ENCODE data around the gene RNF31.

The RNF31 gene

DNA sequence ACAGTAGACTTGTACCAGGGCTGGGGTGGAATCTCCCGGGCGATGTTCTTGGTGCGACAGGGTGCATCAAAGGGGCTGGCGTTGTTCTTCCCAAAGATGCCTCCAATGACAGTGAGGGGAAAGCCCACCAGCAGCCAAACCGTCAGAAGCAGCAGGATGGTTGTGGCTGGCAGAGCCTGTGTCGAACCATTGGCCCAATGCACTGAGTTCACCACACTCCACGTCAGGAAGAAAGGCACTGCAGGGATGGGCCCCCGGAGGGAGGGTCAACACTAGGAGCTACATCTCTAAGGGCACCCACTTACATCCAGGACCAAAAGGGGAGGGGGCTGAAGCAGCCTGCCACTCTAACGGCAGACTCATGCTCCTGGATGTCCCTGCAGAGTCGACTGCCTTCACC, 43.1 kb downstream of the RNF31 start:
- H3K79me1 ChIP-seq (ENCODE audit: low read depth, low read length), result peaks cover 9% of the 10 kb centered on the region
- no peak overlapping the region for H3K14ac ChIP-seq (ENCODE audit: low read length)
- no peak overlapping the region for H2AK5ac ChIP-seq (ENCODE audit: low read depth, low read length)
- WGBS, 2 donors (ENCODE audit: extremely low coverage in 2 of 2, insufficient read length in 2 of 2, insufficient replicate concordance in 1 of 2), result no CpG with 5 or more reads among the region's 10 CpGs
- no peak overlapping the region for H2AFZ ChIP-seq (ENCODE audit: low read length)
- H2BK5ac ChIP-seq (ENCODE audit: low read length), result no peak overlapping the region
- no peak overlapping the region for H4K91ac ChIP-seq (ENCODE audit: low read depth, low read length, poor library complexity)
- H3K9ac ChIP-seq (ENCODE audit: low read depth, low read length, poor library complexity), result no peak overlapping the region
- H3K18ac ChIP-seq (ENCODE audit: low read length), result no peak overlapping the region
- H2BK12ac ChIP-seq (ENCODE audit: low read length), result no peak overlapping the region
- H3K4ac ChIP-seq (ENCODE audit: low read length), result no peak overlapping the region
- H3K4me1 ChIP-seq (ENCODE audit: control insufficient read depth in 2 of 2, insufficient read depth in 1 of 2, low read depth in 1 of 2, low read length in 2 of 2), result peaks cover 7 to 9% of the 10 kb centered on the region in 2 donors
- H3K4me2 ChIP-seq (ENCODE audit: insufficient read depth, low read length, poor library complexity, severe bottlenecking), result no peak overlapping the region
- H3K27me3 ChIP-seq (ENCODE audit: control insufficient read depth in 3 of 3, insufficient read depth in 3 of 3, low read depth in 1 of 3, low read length in 3 of 3), result no peaks in the 10 kb centered on the region
- H3K36me3 ChIP-seq (replicated peaks in 1 of 2; ENCODE audit: control insufficient read depth in 2 of 2, insufficient read depth in 2 of 2, low read length in 2 of 2), result peaks cover 39 to 66% of the 10 kb centered on the region in 2 donors
- no peak overlapping the region for H3K27ac ChIP-seq (replicated peaks; ENCODE audit: low read length)
- no peak overlapping the region for H2BK15ac ChIP-seq (ENCODE audit: low read length)
- no peak overlapping the region for H4K8ac ChIP-seq (ENCODE audit: low read depth, low read length)
- H3K9me3 ChIP-seq (replicated peaks in 1 of 2; ENCODE audit: control insufficient read depth in 2 of 2, insufficient read depth in 1 of 2, low read depth in 1 of 2, low read length in 2 of 2), result no peaks in the 10 kb centered on the region
- H3K23ac ChIP-seq (ENCODE audit: low read depth, low read length, poor library complexity), result no peak overlapping the region
- H3K4me3 ChIP-seq (ENCODE audit: low read length in 2 of 2), result no peak overlapping the region
- no peak overlapping the region for H2BK120ac ChIP-seq (ENCODE audit: low read depth, low read length)
- DNase-seq (ENCODE audit: low spot score), result no peak

DNA sequence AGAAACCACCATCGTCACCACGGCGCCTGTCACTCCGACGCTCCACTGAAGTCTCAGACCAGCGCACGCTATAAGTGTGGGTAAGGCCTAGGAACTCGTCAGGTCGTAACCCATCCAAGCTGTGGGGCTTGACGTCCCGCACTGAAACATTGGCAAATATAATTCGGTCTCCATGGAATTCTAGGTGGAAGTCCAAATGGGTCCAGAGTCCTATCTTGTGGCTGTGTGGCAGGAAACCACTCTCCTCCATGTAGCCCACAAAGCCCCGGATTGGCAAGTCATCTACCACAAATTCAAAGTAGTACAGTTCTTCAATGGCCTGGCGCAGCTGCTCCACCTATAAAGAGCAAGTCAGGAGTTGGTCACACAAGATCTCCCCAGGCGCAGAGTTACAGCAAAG, 45.6 kb downstream of the RNF31 start:
- no peak overlapping the region for H2AK5ac ChIP-seq (ENCODE audit: low read depth, low read length)
- H3K4me3 ChIP-seq (ENCODE audit: low read length in 2 of 2), result no peak overlapping the region
- H2BK5ac ChIP-seq (ENCODE audit: low read length), result no peak overlapping the region
- H2AFZ ChIP-seq (ENCODE audit: low read length), result no peak overlapping the region
- no peak overlapping the region for H3K4ac ChIP-seq (ENCODE audit: low read length)
- H4K8ac ChIP-seq (ENCODE audit: low read depth, low read length), result no peak overlapping the region
- no peaks in the 10 kb centered on the region for H3K9me3 ChIP-seq (replicated peaks in 1 of 2; ENCODE audit: control insufficient read depth in 2 of 2, insufficient read depth in 1 of 2, low read depth in 1 of 2, low read length in 2 of 2)
- H2BK120ac ChIP-seq (ENCODE audit: low read depth, low read length), result no peak overlapping the region
- H3K23ac ChIP-seq (ENCODE audit: low read depth, low read length, poor library complexity), result no peak overlapping the region
- DNase-seq (ENCODE audit: low spot score), result no peak
- H3K36me3 ChIP-seq (replicated peaks in 1 of 2; ENCODE audit: control insufficient read depth in 2 of 2, insufficient read depth in 2 of 2, low read length in 2 of 2), result peaks cover 22 to 44% of the 10 kb centered on the region in 2 donors
- no peak overlapping the region for H2BK15ac ChIP-seq (ENCODE audit: low read length)
- WGBS, 2 donors (ENCODE audit: extremely low coverage in 2 of 2, insufficient read length in 2 of 2, insufficient replicate concordance in 1 of 2), result no CpG with 5 or more reads among the region's 15 CpGs
- no peak overlapping the region for H3K9ac ChIP-seq (ENCODE audit: low read depth, low read length, poor library complexity)
- H3K14ac ChIP-seq (ENCODE audit: low read length), result no peak overlapping the region
- H3K4me1 ChIP-seq (ENCODE audit: control insufficient read depth in 2 of 2, insufficient read depth in 1 of 2, low read depth in 1 of 2, low read length in 2 of 2), result peaks cover 4 to 6% of the 10 kb centered on the region in 2 donors
- peaks cover 0 to 2% (median 0%) of the 10 kb centered on the region in 3 experiments for H3K27me3 ChIP-seq (ENCODE audit: control insufficient read depth in 3 of 3, insufficient read depth in 3 of 3, low read depth in 1 of 3, low read length in 3 of 3)
- H3K4me2 ChIP-seq (ENCODE audit: insufficient read depth, low read length, poor library complexity, severe bottlenecking), result no peak overlapping the region
- H2BK12ac ChIP-seq (ENCODE audit: low read length), result no peak overlapping the region
- peaks cover 2% of the 10 kb centered on the region for H3K79me1 ChIP-seq (ENCODE audit: low read depth, low read length)
- no peak overlapping the region for H4K91ac ChIP-seq (ENCODE audit: low read depth, low read length, poor library complexity)
- no peak overlapping the region for H3K27ac ChIP-seq (replicated peaks; ENCODE audit: low read length)
- no peak overlapping the region for H3K18ac ChIP-seq (ENCODE audit: low read length)

DNA sequence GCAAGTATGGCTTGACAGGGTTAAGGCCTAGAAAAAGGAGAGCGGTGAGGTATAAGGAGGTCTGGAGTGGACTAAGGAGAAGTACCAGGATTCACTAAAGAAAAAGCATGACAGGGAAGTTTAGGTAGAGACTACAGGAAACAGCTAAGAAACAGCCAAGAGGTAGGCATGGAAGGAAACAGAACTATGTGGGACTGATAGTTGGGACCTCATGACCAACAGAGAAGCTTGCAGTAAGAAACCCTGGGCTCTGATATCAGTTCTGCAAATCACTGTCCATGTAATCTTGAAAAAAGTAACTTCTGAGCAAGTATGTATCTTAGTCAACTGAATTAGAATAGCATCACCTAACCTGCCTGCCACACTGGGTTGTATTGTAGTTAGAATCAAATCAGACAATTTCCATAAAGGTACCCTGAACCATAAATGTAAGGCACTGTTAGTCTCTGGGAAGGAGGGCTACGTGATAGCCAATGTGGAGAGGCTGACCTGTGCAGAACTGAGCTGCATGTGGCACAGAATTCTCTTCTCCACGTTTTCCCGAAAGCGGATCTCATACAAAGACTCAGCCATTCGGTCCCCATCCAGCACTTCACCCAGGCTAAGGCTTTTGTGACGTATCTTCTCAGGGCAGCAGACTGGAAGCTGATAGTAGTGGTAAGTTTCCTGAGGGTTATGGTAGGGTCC, 47.0 kb downstream of the RNF31 start:
- peak overlapping the region; percentile 56 for H3K9ac ChIP-seq (ENCODE audit: low read depth, low read length, poor library complexity)
- H3K18ac ChIP-seq (ENCODE audit: low read length), result no peak overlapping the region
- no peak overlapping the region for H3K4ac ChIP-seq (ENCODE audit: low read length)
- H3K4me1 ChIP-seq (ENCODE audit: control insufficient read depth in 2 of 2, insufficient read depth in 1 of 2, low read depth in 1 of 2, low read length in 2 of 2), result peaks cover 2 to 5% of the 10 kb centered on the region in 2 donors
- H4K8ac ChIP-seq (ENCODE audit: low read depth, low read length), result no peak overlapping the region
- no peak overlapping the region for H4K91ac ChIP-seq (ENCODE audit: low read depth, low read length, poor library complexity)
- H2AFZ ChIP-seq (ENCODE audit: low read length), result peak overlapping the region; percentile 99
- no peak overlapping the region for H2BK12ac ChIP-seq (ENCODE audit: low read length)
- H3K27ac ChIP-seq (replicated peaks; ENCODE audit: low read length), result no peak overlapping the region
- H2AK5ac ChIP-seq (ENCODE audit: low read depth, low read length), result peak overlapping the region; percentile 9
- H3K23ac ChIP-seq (ENCODE audit: low read depth, low read length, poor library complexity), result no peak overlapping the region
- no peak overlapping the region for H2BK15ac ChIP-seq (ENCODE audit: low read length)
- H3K36me3 ChIP-seq (replicated peaks in 1 of 2; ENCODE audit: control insufficient read depth in 2 of 2, insufficient read depth in 2 of 2, low read length in 2 of 2), result peaks cover 22 to 53% of the 10 kb centered on the region in 2 donors
- peak overlapping the region; percentile 96 for H3K4me2 ChIP-seq (ENCODE audit: insufficient read depth, low read length, poor library complexity, severe bottlenecking)
- H2BK120ac ChIP-seq (ENCODE audit: low read depth, low read length), result no peak overlapping the region
- H3K14ac ChIP-seq (ENCODE audit: low read length), result no peak overlapping the region
- DNase-seq (ENCODE audit: low spot score), result no peak
- H3K4me3 ChIP-seq (ENCODE audit: low read length in 2 of 2), result peak overlapping the region in 1 of 2 donors; percentile 53
- H2BK5ac ChIP-seq (ENCODE audit: low read length), result no peak overlapping the region
- H3K9me3 ChIP-seq (replicated peaks in 1 of 2; ENCODE audit: control insufficient read depth in 2 of 2, insufficient read depth in 1 of 2, low read depth in 1 of 2, low read length in 2 of 2), result no peaks in the 10 kb centered on the region
- peaks cover 3% of the 10 kb centered on the region for H3K79me1 ChIP-seq (ENCODE audit: low read depth, low read length)
- WGBS, 2 donors (ENCODE audit: extremely low coverage in 2 of 2, insufficient read length in 2 of 2, insufficient replicate concordance in 1 of 2), result no CpG with 5 or more reads among the region's 7 CpGs
- peaks cover 0 to 2% (median 0%) of the 10 kb centered on the region in 3 experiments for H3K27me3 ChIP-seq (ENCODE audit: control insufficient read depth in 3 of 3, insufficient read depth in 3 of 3, low read depth in 1 of 3, low read length in 3 of 3)

DNA sequence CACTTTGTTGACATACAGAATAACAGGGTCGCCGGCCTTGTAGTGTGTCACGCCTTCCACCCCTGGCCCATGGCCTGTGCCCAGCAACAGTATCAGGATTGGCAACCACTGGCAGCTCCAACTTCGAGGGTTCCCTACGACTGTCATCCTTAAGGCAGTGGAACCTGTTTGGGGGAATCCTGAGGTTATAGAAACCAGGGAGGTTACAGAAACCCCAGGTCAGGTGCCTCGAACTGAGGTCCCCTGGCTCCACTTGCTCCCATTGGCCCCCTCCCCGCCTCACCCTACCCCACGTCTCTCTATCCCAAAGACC, 47.5 kb downstream of the RNF31 start:
- WGBS, 2 donors (ENCODE audit: extremely low coverage in 2 of 2, insufficient read length in 2 of 2, insufficient replicate concordance in 1 of 2), result no CpG with 5 or more reads among the region's 8 CpGs
- H3K4me2 ChIP-seq (ENCODE audit: insufficient read depth, low read length, poor library complexity, severe bottlenecking), result peak overlapping the region; percentile 96
- peak overlapping the region; percentile 89 for H3K14ac ChIP-seq (ENCODE audit: low read length)
- peak overlapping the region; percentile 100 for H3K18ac ChIP-seq (ENCODE audit: low read length)
- peak overlapping the region; percentile 5 for H3K4ac ChIP-seq (ENCODE audit: low read length)
- H3K4me3 ChIP-seq (ENCODE audit: low read length in 2 of 2), result peak overlapping the region; percentile 53 to 92
- DNase-seq (ENCODE audit: low spot score), result no peak
- peak overlapping the region; percentile 97 for H3K27ac ChIP-seq (replicated peaks; ENCODE audit: low read length)
- no peaks in the 10 kb centered on the region for H3K9me3 ChIP-seq (replicated peaks in 1 of 2; ENCODE audit: control insufficient read depth in 2 of 2, insufficient read depth in 1 of 2, low read depth in 1 of 2, low read length in 2 of 2)
- peaks cover 2 to 5% of the 10 kb centered on the region in 2 donors for H3K4me1 ChIP-seq (ENCODE audit: control insufficient read depth in 2 of 2, insufficient read depth in 1 of 2, low read depth in 1 of 2, low read length in 2 of 2)
- peak overlapping the region; percentile 99 for H2AFZ ChIP-seq (ENCODE audit: low read length)
- peak overlapping the region; percentile 64 for H2BK15ac ChIP-seq (ENCODE audit: low read length)
- no peak overlapping the region for H2BK12ac ChIP-seq (ENCODE audit: low read length)
- H2BK5ac ChIP-seq (ENCODE audit: low read length), result peak overlapping the region; percentile 95
- H3K23ac ChIP-seq (ENCODE audit: low read depth, low read length, poor library complexity), result peak overlapping the region; percentile 7
- H3K9ac ChIP-seq (ENCODE audit: low read depth, low read length, poor library complexity), result peak overlapping the region; percentile 93
- H4K91ac ChIP-seq (ENCODE audit: low read depth, low read length, poor library complexity), result no peak overlapping the region
- no peak overlapping the region for H2BK120ac ChIP-seq (ENCODE audit: low read depth, low read length)
- no peak overlapping the region for H4K8ac ChIP-seq (ENCODE audit: low read depth, low read length)
- H3K79me1 ChIP-seq (ENCODE audit: low read depth, low read length), result peaks cover 3% of the 10 kb centered on the region
- peak overlapping the region; percentile 9 for H2AK5ac ChIP-seq (ENCODE audit: low read depth, low read length)
- H3K27me3 ChIP-seq (ENCODE audit: control insufficient read depth in 3 of 3, insufficient read depth in 3 of 3, low read depth in 1 of 3, low read length in 3 of 3), result peaks cover 0 to 2% (median 0%) of the 10 kb centered on the region in 3 experiments
- peaks cover 22 to 52% of the 10 kb centered on the region in 2 donors for H3K36me3 ChIP-seq (replicated peaks in 1 of 2; ENCODE audit: control insufficient read depth in 2 of 2, insufficient read depth in 2 of 2, low read length in 2 of 2)

Data from neuronal stem cell (in vitro differentiated cells).